BE2C (cell line): Measurements from ENCODE around the gene MDC1.

Experiments used
- DNase-seq: peaks from one replicate; pipeline ENCODE4 v3.0.0-alpha.2; 2020
- H3K27me3 ChIP-seq: fragments of 250-450 bp; sonication (Bioruptor Pico); 2 replicates; pipeline ENCODE4 v1.5.1; 2020; ENCODE audit warnings: mild to moderate bottlenecking
- H3K36me3 ChIP-seq: fragments of 250-450 bp; sonication (Bioruptor Pico); 2 replicates; pipeline ENCODE4 v1.5.1; 2020; ENCODE audit warnings: mild to moderate bottlenecking
- H3K4me1 ChIP-seq: fragments of 250-450 bp; sonication (Bioruptor Pico); 2 replicates; pipeline ENCODE4 v1.5.1; 2020
- H3K4me3 ChIP-seq: 2 replicates; pipeline ENCODE4 v1.5.1; 2011; ENCODE audit warnings: low read depth, low read length
- H3K9me3 ChIP-seq: fragments of 250-450 bp; sonication (Bioruptor Pico); 2 replicates; pipeline ENCODE4 v1.5.1; 2020
- TF ChIP-seq, protein P1 (sequence below): IDR thresholded peaks from 2 replicates; pipeline ENCODE4 v1.5.1; 2012; ENCODE audit warnings: mild to moderate bottlenecking, low read depth, low read length

Gene MDC1

DNA sequence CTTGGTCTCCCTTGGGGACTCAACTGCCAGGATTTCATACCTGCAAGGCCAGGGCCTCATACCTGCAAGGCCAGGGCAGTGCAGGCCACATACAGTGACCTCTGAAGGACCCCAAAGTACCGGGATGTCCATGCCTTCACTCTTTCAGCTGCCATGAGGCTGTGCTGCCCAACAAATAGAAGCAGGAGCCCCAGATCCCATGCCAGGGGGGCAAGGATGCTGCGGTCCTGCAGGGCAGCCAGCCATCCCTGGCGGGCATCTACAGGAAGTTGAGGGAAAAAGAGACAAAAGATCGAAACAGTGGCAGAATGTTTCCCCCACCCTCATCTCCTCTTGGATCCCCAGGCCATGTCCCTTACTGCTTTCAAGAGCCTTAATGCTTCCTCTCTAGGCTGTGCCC lies 27.1 kb downstream of the MDC1 start:
- Histone ChIP-seq H3K4me1 (peaks cover 9% of the 10 kb centered on the region; the same call in 1 of the 2 replicates), H3K4me3 (peak overlapping the region; percentile 95)
- TF ChIP-seq, protein P1, sequence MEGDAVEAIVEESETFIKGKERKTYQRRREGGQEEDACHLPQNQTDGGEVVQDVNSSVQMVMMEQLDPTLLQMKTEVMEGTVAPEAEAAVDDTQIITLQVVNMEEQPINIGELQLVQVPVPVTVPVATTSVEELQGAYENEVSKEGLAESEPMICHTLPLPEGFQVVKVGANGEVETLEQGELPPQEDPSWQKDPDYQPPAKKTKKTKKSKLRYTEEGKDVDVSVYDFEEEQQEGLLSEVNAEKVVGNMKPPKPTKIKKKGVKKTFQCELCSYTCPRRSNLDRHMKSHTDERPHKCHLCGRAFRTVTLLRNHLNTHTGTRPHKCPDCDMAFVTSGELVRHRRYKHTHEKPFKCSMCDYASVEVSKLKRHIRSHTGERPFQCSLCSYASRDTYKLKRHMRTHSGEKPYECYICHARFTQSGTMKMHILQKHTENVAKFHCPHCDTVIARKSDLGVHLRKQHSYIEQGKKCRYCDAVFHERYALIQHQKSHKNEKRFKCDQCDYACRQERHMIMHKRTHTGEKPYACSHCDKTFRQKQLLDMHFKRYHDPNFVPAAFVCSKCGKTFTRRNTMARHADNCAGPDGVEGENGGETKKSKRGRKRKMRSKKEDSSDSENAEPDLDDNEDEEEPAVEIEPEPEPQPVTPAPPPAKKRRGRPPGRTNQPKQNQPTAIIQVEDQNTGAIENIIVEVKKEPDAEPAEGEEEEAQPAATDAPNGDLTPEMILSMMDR: no peak

GRCh38 chr6:30689022-30689865 lies 27.8 kb downstream of the MDC1 start:
- TF ChIP-seq, protein P1: no peak
- peaks cover 10% of the 10 kb centered on the region; the same call in 1 of the 2 replicates for H3K4me1 ChIP-seq
- no peak overlapping the region for H3K4me3 ChIP-seq
- H3K27me3 ChIP-seq: no peaks in the 10 kb centered on the region
- peaks cover 5% of the 10 kb centered on the region for H3K36me3 ChIP-seq
- no peaks in the 10 kb centered on the region for H3K9me3 ChIP-seq
- no peak for DNase-seq

More for the DNA sequence above, 27.1 kb downstream of the MDC1 start:
- Histone ChIP-seq H3K27me3 (no peaks in the 10 kb centered on the region), H3K36me3 (peaks cover 5% of the 10 kb centered on the region), H3K9me3 (no peaks in the 10 kb centered on the region)
- no peak for DNase-seq

- TF ChIP-seq, protein P1: no peak
- Histone ChIP-seq H3K4me1 (peaks cover 10% of the 10 kb centered on the region; the same call in 1 of the 2 replicates), H3K9me3 (no peaks in the 10 kb centered on the region), H3K36me3 (peaks cover 5% of the 10 kb centered on the region), H3K4me3 (no peak overlapping the region; the same call in 1 of the 2 replicates), H3K27me3 (no peaks in the 10 kb centered on the region)
- no peak for DNase-seq
Measured at GRCh38 chr6:30688569-30688968, 28.5 kb downstream of the MDC1 start.

- DNase-seq: no peak
- Histone ChIP-seq H3K4me3 (peak overlapping the region; percentile 74), H3K9me3 (no peaks in the 10 kb centered on the region), H3K27me3 (no peaks in the 10 kb centered on the region), H3K36me3 (peaks cover 5% of the 10 kb centered on the region), H3K4me1 (peaks cover 10% of the 10 kb centered on the region; the same call in 1 of the 2 replicates)
- TF ChIP-seq, protein P1: no peak
Measured at GRCh38 chr6:30687659-30688431, 29.2 kb downstream of the MDC1 start.

- TF ChIP-seq, protein P1: no peak
- Histone ChIP-seq H3K36me3 (peaks cover 5% of the 10 kb centered on the region), H3K4me3 (peak overlapping the region; percentile 74), H3K4me1 (peaks cover 10% of the 10 kb centered on the region; the same call in 1 of the 2 replicates), H3K9me3 (no peaks in the 10 kb centered on the region), H3K27me3 (no peaks in the 10 kb centered on the region)
- peak; percentile 99 for DNase-seq
Measured at GRCh38 chr6:30686908-30687658, 30.0 kb downstream of the MDC1 start.
